ENCODE measurements around the gene METRN. TPM values are rescaled to one million over a fixed set of nuclear protein-coding genes. Genes with fewer than 3 reads are reported as not detected.
A peak's percentile ranks its signal among the peaks of the same experiment; 100 is the strongest.
"Not testable (repeated sequence)": the region's sequence is repeated elsewhere in the genome, so short reads cannot be mapped to it uniquely, and the experiment has no call there.

Gene METRN
- total and polyA plus RNA-seq, 2 donors (not counting 1 experiment from before 2014, with no cell fraction given), result 6.9 to 10.4 TPM

GRCh38 chr16:689175-689897, 25.6 kb upstream of the METRN start:
- Histone ChIP-seq H2AFZ (ENCODE audit: insufficient read depth, low read depth, low read length, poor library complexity, severe bottlenecking) (peak overlapping the region; percentile 88), H3K9ac (ENCODE audit: low read length) (peak overlapping the region; percentile 96), H3K27me3 (replicated peaks in 1 of 4; ENCODE audit: control extremely low read depth in 1 of 4, control insufficient read depth in 3 of 4, insufficient read depth in 4 of 4, low read length in 3 of 4) (peaks cover 0 to 17% (median 4%) of the 10 kb centered on the region in 4 experiments), H3K36me3 (replicated peaks in 1 of 2; ENCODE audit: control extremely low read depth in 1 of 2, control insufficient read depth in 1 of 2, extremely low read depth in 1 of 2, insufficient read depth in 2 of 2, low read length in 1 of 2) (peaks cover 0 to 11% of the 10 kb centered on the region in 2 experiments), H3K4me3 (ENCODE audit: control extremely low read depth in 1 of 5, extremely low read depth in 1 of 5, insufficient read depth in 1 of 5, low read depth in 2 of 5, low read length in 4 of 5) (peak overlapping the region; percentile 53 to 80 (median 75)), H3K4me1 (ENCODE audit: control insufficient read depth in 2 of 2, insufficient read depth in 2 of 2, low read length in 2 of 2) (peaks cover 26 to 31% of the 10 kb centered on the region in 2 donors), H3K9me3 (ENCODE audit: control extremely low read depth in 1 of 3, control insufficient read depth in 2 of 3, insufficient read depth in 1 of 3, low read length in 2 of 3) (peaks cover 0 to 20% (median 0%) of the 10 kb centered on the region in 3 donors), H3K27ac (ENCODE audit: low read length in 2 of 2) (peak overlapping the region; percentile 63 to 91), H3K4me2 (replicated peaks; ENCODE audit: low read depth, low read length, poor library complexity, severe bottlenecking) (peak overlapping the region; percentile 99), H4K20me1 (ENCODE audit: control insufficient read depth, insufficient read depth, low read length, poor library complexity, severe bottlenecking) (peaks cover 4% of the 10 kb centered on the region), H3K79me2 (ENCODE audit: control insufficient read depth, insufficient read depth, low read length) (peaks cover 22% of the 10 kb centered on the region)
- H3K9me3 Mint-ChIP-seq (ENCODE audit: insufficient read depth), result no peaks in the 10 kb centered on the region
- H3K27ac Mint-ChIP-seq, result peak overlapping the region; percentile 92
- TF ChIP-seq EZH2 (IDR thresholded peaks at IDR 0.05; ENCODE audit: borderline replicate concordance, insufficient read depth, low read depth, low read length, poor library complexity, severe bottlenecking), result no peak
- TF ChIP-seq CTCF (IDR thresholded peaks at IDR 0.05), result no peak
- peaks cover 5% of the 10 kb centered on the region for H3K27me3 Mint-ChIP-seq
- peaks cover 24% of the 10 kb centered on the region for H3K4me1 Mint-ChIP-seq
- POLR2A ChIA-PET, result interaction anchor here (1.1 to 1.3 kb wide), 3 partner anchors 9 to 32 kb away, joined by 3 to 6 read pairs (median 4); partner anchors contain the start of genes ANTKMT and STUB1
- CTCF ChIA-PET, result interaction anchor here (0.8 to 1.6 kb wide), 3 partner anchors 9 to 1315 kb away, joined by 3 to 7 read pairs (median 3); partner anchors contain the start of gene STUB1
- WGBS (ENCODE audit: insufficient coverage), result 87% methylated on average over 26 of the region's 26 CpGs
- DNase-seq (no peak), ATAC-seq (ENCODE audit: low read depth) (no peak)
- intact Hi-C loops (cut with micrococcal nuclease), result no loop called here
- H3K4me3 Mint-ChIP-seq, result peak overlapping the region; percentile 93

GRCh38 chr16:691242-691641, 23.7 kb upstream of the METRN start:
- H3K4me2 ChIP-seq (replicated peaks; ENCODE audit: low read depth, low read length, poor library complexity, severe bottlenecking); H3K36me3 ChIP-seq (replicated peaks in 1 of 2; ENCODE audit: control extremely low read depth in 1 of 2, control insufficient read depth in 1 of 2, extremely low read depth in 1 of 2, insufficient read depth in 2 of 2, low read length in 1 of 2); H2AFZ ChIP-seq (ENCODE audit: insufficient read depth, low read depth, low read length, poor library complexity, severe bottlenecking); DNase-seq; H4K20me1 ChIP-seq (ENCODE audit: control insufficient read depth, insufficient read depth, low read length, poor library complexity, severe bottlenecking); H3K27ac ChIP-seq (ENCODE audit: low read length in 2 of 2); H3K4me3 ChIP-seq (ENCODE audit: control extremely low read depth in 1 of 5, extremely low read depth in 1 of 5, insufficient read depth in 1 of 5, low read depth in 2 of 5, low read length in 4 of 5); POLR2A ChIA-PET; H3K9me3 Mint-ChIP-seq (ENCODE audit: insufficient read depth); H3K9ac ChIP-seq (ENCODE audit: low read length); CTCF ChIA-PET; ATAC-seq (ENCODE audit: low read depth); intact Hi-C loops (cut with micrococcal nuclease): not testable (repeated sequence)
- H3K27me3 Mint-ChIP-seq, result peaks cover 12% of the 10 kb centered on the region
- Histone ChIP-seq H3K4me1 (ENCODE audit: control insufficient read depth in 2 of 2, insufficient read depth in 2 of 2, low read length in 2 of 2) (peaks cover 36 to 40% of the 10 kb centered on the region in 2 donors), H3K9me3 (ENCODE audit: control extremely low read depth in 1 of 3, control insufficient read depth in 2 of 3, insufficient read depth in 1 of 3, low read length in 2 of 3) (peaks cover 0 to 28% (median 0%) of the 10 kb centered on the region in 3 donors), H3K79me2 (ENCODE audit: control insufficient read depth, insufficient read depth, low read length) (peaks cover 18% of the 10 kb centered on the region), H3K27me3 (replicated peaks in 1 of 4; ENCODE audit: control extremely low read depth in 1 of 4, control insufficient read depth in 3 of 4, insufficient read depth in 4 of 4, low read length in 3 of 4) (peaks cover 0 to 34% (median 12%) of the 10 kb centered on the region in 4 experiments)
- peak overlapping the region; percentile 85 for H3K27ac Mint-ChIP-seq
- peak overlapping the region; percentile 76 for H3K4me3 Mint-ChIP-seq
- WGBS (ENCODE audit: insufficient coverage), result 91% methylated on average over 14 of the region's 16 CpGs
- H3K4me1 Mint-ChIP-seq, result peaks cover 29% of the 10 kb centered on the region
